T-cell (primary cell): Measurements from ENCODE around the gene VPS11. TPM values are rescaled to one million over a fixed set of nuclear protein-coding genes. Genes with fewer than 3 reads are reported as not detected.

ENCODE experiments used
- ATAC-seq, 4 experiments: fragments of 200-7000 bp in 3 of 4; fragments of 150-1000 bp in 1 of 4; cut with Tn5 transposase; replicated peaks in 1 of 4; 1 replicate in 3 of 4; 2 replicates in 1 of 4; pipeline ENCODE4 v1.10.0; 2021; ENCODE audit warnings: moderate library complexity in 3 of 4, mild to moderate bottlenecking in 2 of 4, moderate number of reproducible peaks in 1 of 4
- CTCF ChIA-PET, 2 donors: fragments of 300-600 bp; sonication (Branson Sonifier 250); formaldehyde crosslinking; loops; one replicate each; lab custom pipeline; 2022; ENCODE audit warnings: antibody characterized with exemption in 2 of 2; lab: Charles Lee
- POLR2A ChIA-PET, 2 donors: fragments of 300-600 bp; sonication (Branson Sonifier 250); formaldehyde crosslinking; loops; one replicate each; lab custom pipeline; 2022; ENCODE audit warnings: antibody characterized with exemption in 2 of 2; lab: Charles Lee
- DNase-seq, 35 experiments: peaks; one replicate each; pipeline versions ENCODE4 v3.0.0 to v3.0.0-alpha.2; 2013 to 2023
- H3K27ac ChIP-seq: one replicate; pipeline ENCODE4 v1.5.1; 2013; ENCODE audit warnings: low read length
- H3K27me3 ChIP-seq, 2 experiments: replicated peaks in 1 of 2; 1 replicate in 1 of 2; 2 replicates in 1 of 2; pipeline versions ENCODE4 v1.6.1 to v1.7.0; 2013; ENCODE audit warnings: low read length in 1 of 2, mixed read lengths in 1 of 2; ENCODE audit not compliant: control insufficient read depth in 2 of 2, insufficient read depth in 2 of 2; ENCODE audit errors: extremely low read depth in 1 of 2
- H3K36me3 ChIP-seq, 2 donors: 1 replicate in 1 of 2; 2 replicates in 1 of 2; pipeline versions ENCODE4 v1.6.1 to v1.7.0; 2013; ENCODE audit warnings: low read length in 1 of 2; ENCODE audit not compliant: control insufficient read depth in 2 of 2, insufficient read depth in 1 of 2; ENCODE audit errors: extremely low read depth in 1 of 2
- H3K4me1 ChIP-seq, 2 experiments: 1 replicate in 1 of 2; 2 replicates in 1 of 2; pipeline versions ENCODE4 v1.6.1 to v1.7.0; 2013; ENCODE audit warnings: low read length in 2 of 2, mixed read lengths in 1 of 2; ENCODE audit not compliant: insufficient read depth in 2 of 2, control insufficient read depth in 1 of 2; ENCODE audit errors: extremely low read depth in 1 of 2
- H3K4me3 ChIP-seq, 2 donors: 1 replicate in 1 of 2; 2 replicates in 1 of 2; pipeline versions ENCODE4 v1.5.1 to v1.7.0; 2013; ENCODE audit warnings: mild to moderate bottlenecking in 2 of 2, low read length in 1 of 2, moderate library complexity in 1 of 2; ENCODE audit not compliant: control insufficient read depth in 1 of 2; ENCODE audit errors: extremely low read depth in 1 of 2
- H3K9me3 ChIP-seq: 2 replicates; pipeline ENCODE4 v1.7.0; 2013
- H3K27ac Mint-ChIP-seq, 2 donors: one replicate each; pipeline ENCODE4 v1.8.0; 2020 to 2021; ENCODE audit warnings: mild to moderate bottlenecking in 2 of 2, mixed read lengths in 2 of 2
- H3K27me3 Mint-ChIP-seq, 2 donors: one replicate each; pipeline ENCODE4 v1.8.0; 2021 to 2022; ENCODE audit warnings: mixed read lengths in 2 of 2
- H3K36me3 Mint-ChIP-seq: one replicate; pipeline ENCODE4 v1.8.0; 2021; ENCODE audit warnings: mixed read lengths
- H3K4me1 Mint-ChIP-seq, 3 donors: one replicate each; pipeline ENCODE4 v1.8.0; 2020 to 2022; ENCODE audit warnings: mixed read lengths in 3 of 3, mild to moderate bottlenecking in 1 of 3
- H3K4me3 Mint-ChIP-seq, 3 donors: one replicate each; pipeline ENCODE4 v1.8.0; 2020 to 2022; ENCODE audit warnings: mild to moderate bottlenecking in 3 of 3, mixed read lengths in 3 of 3, moderate library complexity in 3 of 3
- H3K9me3 Mint-ChIP-seq, 3 donors: one replicate each; pipeline ENCODE4 v1.8.0; 2020 to 2022; ENCODE audit warnings: mixed read lengths in 3 of 3
- WGBS: methylation state at CpG from one replicate; pipeline ENCODE4 v1.1.5; 2013; ENCODE audit warnings: missing lambda C conversion rate; ENCODE audit not compliant: insufficient coverage; 5-methylcytosine and 5-hydroxymethylcytosine counted together
- total RNA-seq, 35 experiments: library from RNA in 6 of 35; stranded (reverse) in 6 of 35; fragments of 120-200 nt in 1 of 35; gene quantifications; one replicate each; pipeline versions ENCODE4 v1.2.1 to v1.2.4 and lab custom pipeline; 2013 to 2026

The VPS11 gene
- total RNA-seq, 5 donors from 2014 or later (not counting 1 experiment from before 2014, with no cell fraction given): 59.5 to 69.8 (median 62.6) TPM

DNA sequence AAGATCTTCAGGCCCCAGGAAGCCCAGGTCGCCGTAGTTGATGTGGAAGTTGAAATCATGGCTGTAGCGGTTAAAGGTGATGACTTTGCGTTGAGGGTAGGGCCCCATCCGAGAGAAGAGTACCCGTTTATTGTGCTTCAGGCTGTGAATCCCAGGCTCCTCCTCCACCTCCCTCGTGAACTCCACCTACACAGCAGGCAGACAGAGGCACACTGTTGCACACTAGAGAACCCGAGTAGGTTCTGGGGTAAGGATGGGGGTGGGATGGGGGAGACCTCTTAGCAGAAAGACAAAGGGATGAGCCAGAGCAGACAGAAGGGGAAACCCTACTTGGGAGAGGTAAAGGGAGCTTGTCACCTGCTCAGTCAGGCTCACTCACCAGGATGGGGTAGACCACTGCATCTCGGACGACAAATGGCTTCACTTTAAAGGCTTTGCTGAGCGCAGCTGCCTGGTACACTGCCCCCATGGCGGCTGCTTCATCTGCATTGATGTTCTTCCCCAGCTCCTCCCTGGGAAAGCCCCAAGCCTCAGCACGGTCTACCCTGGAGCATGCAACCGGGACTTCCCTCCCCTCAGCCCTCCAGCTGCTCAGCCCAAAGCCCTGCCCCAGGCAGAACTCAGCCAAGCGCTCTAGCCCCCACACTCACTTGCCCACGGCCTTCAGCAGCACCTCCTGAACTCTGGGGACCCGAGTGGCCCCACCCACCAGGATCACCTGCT, 16.0 kb upstream of the VPS11 start:
- Histone ChIP-seq H3K4me1 (peaks cover 6 to 26% of the 10 kb centered on the region in 2 experiments), H3K4me3 (no peak overlapping the region), H3K36me3 (peaks cover 44 to 86% of the 10 kb centered on the region in 2 donors), H3K27me3 (no peaks in the 10 kb centered on the region), H3K27ac (no peak overlapping the region), H3K9me3 (no peaks in the 10 kb centered on the region)
- Mint-ChIP-seq H3K27ac (no peak overlapping the region), H3K4me3 (no peak overlapping the region), H3K9me3 (no peaks in the 10 kb centered on the region), H3K27me3 (no peaks in the 10 kb centered on the region), H3K4me1 (peaks cover 24 to 34% (median 24%) of the 10 kb centered on the region in 3 donors), H3K36me3 (peaks cover 78% of the 10 kb centered on the region)
- ATAC-seq (peak in 1 of 4 experiments; percentile 31), DNase-seq (peak in 4 of 35 experiments; percentile 11 to 57 (median 16))
- ChIA-PET CTCF (no interaction called here), POLR2A (interaction anchor here in 1 of 2 donors (1.8 kb wide), 1 partner anchor 16 kb away, joined by 5 read pairs; the partner anchor contains the start of gene VPS11)
- WGBS: 49% methylated on average over 10 of the region's 17 CpGs

DNA sequence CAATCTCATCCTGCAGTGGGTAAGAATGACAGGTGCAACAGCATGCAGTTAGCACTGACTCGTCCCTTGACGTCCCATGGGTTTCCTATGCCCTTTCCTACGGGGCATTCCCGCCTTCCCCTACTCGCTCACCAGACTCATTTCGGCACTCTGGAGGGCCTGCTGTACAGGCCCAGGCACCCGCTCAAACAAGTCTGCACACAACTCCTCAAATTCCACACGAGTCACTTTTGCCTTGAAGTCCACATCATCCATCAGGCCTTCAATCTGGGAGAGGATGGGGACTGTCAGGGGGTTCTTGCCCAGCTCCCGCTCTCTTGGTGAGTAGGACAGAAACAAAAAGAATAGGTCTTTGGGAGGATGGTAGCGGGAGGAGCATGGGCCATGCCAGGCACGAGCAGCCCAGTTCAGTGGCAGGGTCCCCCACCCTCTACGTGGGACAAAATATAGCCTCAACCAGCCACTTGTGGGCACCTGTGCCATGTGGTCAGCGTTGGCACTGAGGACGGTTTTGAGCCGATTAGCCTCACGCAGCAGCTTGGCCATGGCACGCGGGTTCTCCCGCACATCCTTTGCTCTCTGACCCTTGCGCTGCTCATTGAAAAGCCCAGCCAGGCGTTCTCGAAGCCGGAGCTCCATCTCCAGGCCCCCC, 15.3 kb upstream of the VPS11 start:
- Histone ChIP-seq H3K36me3 (peaks cover 42 to 81% of the 10 kb centered on the region in 2 donors), H3K27ac (no peak overlapping the region), H3K27me3 (no peaks in the 10 kb centered on the region), H3K9me3 (no peaks in the 10 kb centered on the region), H3K4me3 (no peak overlapping the region), H3K4me1 (peaks cover 6 to 26% of the 10 kb centered on the region in 2 experiments)
- peaks cover 24 to 36% (median 24%) of the 10 kb centered on the region in 3 donors for H3K4me1 Mint-ChIP-seq
- WGBS: 84% methylated on average over 15 of the region's 23 CpGs
- H3K27me3 Mint-ChIP-seq: no peaks in the 10 kb centered on the region
- no peaks in the 10 kb centered on the region for H3K9me3 Mint-ChIP-seq
- ChIA-PET CTCF (no interaction called here), POLR2A (no interaction called here)
- H3K27ac Mint-ChIP-seq: no peak overlapping the region
- no peak overlapping the region for H3K4me3 Mint-ChIP-seq
- peaks cover 72% of the 10 kb centered on the region for H3K36me3 Mint-ChIP-seq
- DNase-seq (no peak), ATAC-seq (no peak)

DNA sequence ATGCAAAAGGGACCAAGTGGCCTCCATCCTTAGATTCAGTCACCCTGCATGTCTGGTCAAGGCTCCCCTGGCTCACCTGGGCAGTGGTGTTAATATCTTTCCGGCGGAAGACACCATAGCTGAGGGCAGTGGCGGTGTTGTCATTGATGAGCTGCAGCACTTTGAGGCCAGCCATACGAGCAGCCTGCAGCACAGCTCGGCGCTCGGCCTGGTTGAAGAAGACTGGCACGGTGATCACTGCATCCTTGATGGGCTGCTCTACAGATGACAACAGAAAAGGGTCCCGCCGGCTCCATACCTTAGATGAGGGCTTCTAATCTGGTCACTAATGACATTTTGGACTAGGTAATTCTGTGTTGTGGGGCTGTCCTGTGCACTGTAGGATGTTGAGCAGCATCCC, 13.2 kb upstream of the VPS11 start:
- H3K27ac ChIP-seq: no peak overlapping the region
- ATAC-seq (no peak), DNase-seq (no peak)
- Mint-ChIP-seq H3K9me3 (no peaks in the 10 kb centered on the region), H3K36me3 (peaks cover 53% of the 10 kb centered on the region), H3K27ac (no peak overlapping the region), H3K27me3 (no peaks in the 10 kb centered on the region), H3K4me1 (peaks cover 35 to 47% (median 36%) of the 10 kb centered on the region in 3 donors), H3K4me3 (peak overlapping the region; percentile 31 to 95 (median 66))
- 94% methylated on average over 9 of the region's 10 CpGs for WGBS
- POLR2A ChIA-PET: interaction anchor here in 1 of 2 donors (0.6 kb wide), 2 partner anchors 10 to 219 kb away, joined by 3 to 7 read pairs; no protein-coding TSS in a partner anchor
- H3K36me3 ChIP-seq: peaks cover 31 to 59% of the 10 kb centered on the region in 2 donors
- CTCF ChIA-PET: interaction anchor here in 1 of 2 donors (0.6 to 1.0 kb wide), 2 partner anchors 13 to 54 kb away, joined by 3 read pairs; partner anchors contain the start of gene VPS11
- H3K4me3 ChIP-seq: no peak overlapping the region
- peaks cover 12 to 37% of the 10 kb centered on the region in 2 experiments for H3K4me1 ChIP-seq
- H3K9me3 ChIP-seq: no peaks in the 10 kb centered on the region
- no peaks in the 10 kb centered on the region for H3K27me3 ChIP-seq

DNA sequence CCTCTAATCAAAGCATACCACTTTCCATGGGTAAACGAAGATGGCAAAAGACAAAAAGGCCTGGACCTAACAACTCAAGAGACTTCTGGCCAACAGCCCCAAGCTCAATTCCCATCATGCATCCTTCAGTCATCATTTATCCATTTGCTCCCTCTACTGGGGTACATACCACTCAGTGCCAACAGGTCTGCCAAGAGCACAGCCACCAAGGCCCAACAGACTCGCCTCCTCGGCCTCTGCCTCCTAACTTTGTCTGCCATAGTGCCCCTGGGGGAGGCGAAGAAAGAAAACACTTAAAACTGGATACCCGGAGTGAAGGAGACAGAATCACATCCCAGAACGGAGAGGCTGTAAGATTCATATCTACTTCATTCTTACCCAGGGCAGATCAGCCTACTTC, 11.7 kb upstream of the VPS11 start:
- Histone ChIP-seq H3K36me3 (peaks cover 31 to 47% of the 10 kb centered on the region in 2 donors), H3K27ac (peak overlapping the region; percentile 58), H3K9me3 (no peaks in the 10 kb centered on the region), H3K27me3 (no peaks in the 10 kb centered on the region), H3K4me3 (peak overlapping the region; percentile 66 to 77), H3K4me1 (peaks cover 12 to 37% of the 10 kb centered on the region in 2 experiments)
- 49% methylated on average over 4 of the region's 6 CpGs for WGBS
- H3K27me3 Mint-ChIP-seq: no peaks in the 10 kb centered on the region
- H3K36me3 Mint-ChIP-seq: peaks cover 44% of the 10 kb centered on the region
- ATAC-seq: no peak
- DNase-seq: peak in 1 of 35 experiments; percentile 33
- peak overlapping the region; percentile 71 to 83 for H3K27ac Mint-ChIP-seq
- H3K4me3 Mint-ChIP-seq: peak overlapping the region; percentile 94 to 95 (median 94)
- POLR2A ChIA-PET: interaction anchor here (0.5 to 1.1 kb wide), 7 partner anchors 9 to 65 kb away, joined by 3 to 15 read pairs (median 5); partner anchors contain the start of genes HINFP (in 1 of the 2) and VPS11 (in 1 of the 2)
- CTCF ChIA-PET: interaction anchor here (0.6 to 3.4 kb wide), 5 partner anchors 12 to 461 kb away, joined by 4 to 37 read pairs (median 5); partner anchors contain the start of gene VPS11 (in 1 of the 2)
- no peaks in the 10 kb centered on the region for H3K9me3 Mint-ChIP-seq
- H3K4me1 Mint-ChIP-seq: peaks cover 35 to 50% (median 36%) of the 10 kb centered on the region in 3 donors

DNA sequence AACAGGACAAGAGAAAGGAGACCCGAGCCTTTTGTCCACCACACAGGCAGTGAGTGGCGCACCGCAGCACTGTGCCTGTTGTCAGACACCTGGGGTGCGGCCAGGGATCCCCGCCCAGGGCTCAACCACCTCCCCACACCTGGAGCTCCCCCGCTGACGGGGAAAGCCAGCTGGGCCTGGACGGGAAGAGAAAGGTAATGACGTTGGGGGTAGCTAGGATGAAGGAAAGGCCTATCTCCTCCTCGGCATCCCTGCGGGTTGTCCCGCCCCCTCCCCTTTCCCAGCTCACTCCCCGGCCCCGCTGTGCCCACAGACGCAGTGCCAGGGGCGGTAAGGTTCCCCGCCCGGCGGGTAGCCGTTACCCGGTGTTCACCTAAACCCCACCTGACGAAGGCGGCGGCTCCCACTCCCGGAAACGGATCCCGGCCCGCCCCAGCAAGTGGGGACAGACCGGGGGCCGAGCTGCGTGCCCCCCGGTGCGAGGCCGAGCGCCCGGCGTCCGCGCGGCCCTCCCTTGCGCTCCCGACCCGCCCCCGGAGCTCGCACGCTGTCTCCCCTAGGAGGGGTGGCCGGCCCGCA, 11.1 kb upstream of the VPS11 start:
- no peaks in the 10 kb centered on the region for H3K9me3 Mint-ChIP-seq
- Histone ChIP-seq H3K9me3 (no peaks in the 10 kb centered on the region), H3K36me3 (peaks cover 28 to 40% of the 10 kb centered on the region in 2 donors), H3K27me3 (no peaks in the 10 kb centered on the region), H3K4me3 (peak overlapping the region; percentile 66 to 77), H3K27ac (peak overlapping the region; percentile 58), H3K4me1 (peaks cover 12 to 35% of the 10 kb centered on the region in 2 experiments)
- H3K27me3 Mint-ChIP-seq: no peaks in the 10 kb centered on the region
- peaks cover 38% of the 10 kb centered on the region for H3K36me3 Mint-ChIP-seq
- ATAC-seq: peak; percentile 5 to 15 (median 6)
- 0% methylated on average over 31 of the region's 48 CpGs for WGBS
- POLR2A ChIA-PET: interaction anchor here (0.5 to 1.1 kb wide), 10 partner anchors 9 to 156 kb away, joined by 3 to 15 read pairs (median 4); partner anchors contain the start of genes HINFP (in 1 of the 2), TRAPPC4 (in 1 of the 2) and VPS11 (in 1 of the 2)
- peak; percentile 1 to 64 (median 35) for DNase-seq
- CTCF ChIA-PET: interaction anchor here (1.0 to 3.4 kb wide), 2 partner anchors 11 to 12 kb away, joined by 8 to 37 read pairs; partner anchors contain the start of gene VPS11 (in 1 of the 2)
- peak overlapping the region; percentile 94 to 95 (median 94) for H3K4me3 Mint-ChIP-seq
- peak overlapping the region; percentile 94 to 95 for H3K27ac Mint-ChIP-seq
- peaks cover 35 to 50% (median 36%) of the 10 kb centered on the region in 3 donors for H3K4me1 Mint-ChIP-seq
